Measurements from ENCODE around the gene KIAA1671.
"Not testable (repeated sequence)": the region's sequence is repeated elsewhere in the genome, so short reads cannot be mapped to it uniquely, and the experiment has no call there.

Gene KIAA1671

DNA sequence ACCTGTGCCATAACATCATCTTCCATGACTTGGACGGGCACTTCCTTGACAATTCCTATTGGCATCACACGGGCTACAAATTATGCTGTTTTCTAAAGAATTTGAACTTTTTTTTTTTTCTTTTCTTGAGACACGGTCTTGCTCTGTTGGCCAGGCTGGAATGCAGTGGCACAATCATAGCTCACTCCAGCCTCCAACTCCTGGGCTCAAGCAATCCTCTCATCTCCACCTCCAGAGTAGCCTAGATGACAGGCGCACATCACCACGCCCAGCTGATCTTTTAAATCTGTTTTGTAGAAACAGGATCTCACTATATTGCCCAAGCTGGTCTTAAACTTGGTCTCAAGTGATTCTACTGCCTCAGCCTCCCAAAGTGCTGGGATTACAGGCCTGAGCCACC, 243.8 kb downstream of the KIAA1671 start:
- DNase-seq (ENCODE audit: low read depth in 3 of 3, low spot score in 1 of 3) = no peak

- DNase-seq (ENCODE audit: low read depth in 3 of 3, low spot score in 1 of 3) = no peak
Observed at GRCh38 chr22:25197340-25197739, 244.8 kb downstream of the KIAA1671 start.

- no peak for DNase-seq (ENCODE audit: low read depth in 3 of 3, low spot score in 1 of 3)
Observed at GRCh38 chr22:25199731-25200520, 247.4 kb downstream of the KIAA1671 start, which contains the start of gene CRYBB3. TSS of gene CRYBB3 (plus strand) at chr22:25199858. CDS start at chr22:25201397, 1,539 bp downstream.

DNA sequence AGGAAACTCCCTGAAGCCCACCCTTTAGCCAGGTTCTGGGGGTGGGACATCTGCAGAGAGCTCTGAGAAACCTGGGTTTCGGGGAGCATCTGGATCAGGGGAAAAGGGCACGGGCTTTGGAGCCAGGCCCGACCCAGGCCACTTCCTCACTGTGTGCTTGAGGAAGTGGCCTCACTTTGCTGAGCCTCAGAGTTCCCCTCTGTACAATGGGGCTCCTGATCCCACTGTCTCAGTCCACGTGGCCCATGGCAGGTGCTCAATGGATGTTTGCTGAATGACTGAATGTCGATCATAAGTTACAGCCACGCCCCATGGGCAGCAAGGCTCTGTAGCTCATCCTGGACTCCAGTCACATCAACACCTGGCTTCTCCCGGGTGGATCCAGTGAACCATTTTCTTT, 248.5 kb downstream of the KIAA1671 start:
- no peak for DNase-seq (ENCODE audit: low read depth in 3 of 3, low spot score in 1 of 3)

GRCh38 chr22:25201557-25202273, 249.2 kb downstream of the KIAA1671 start:
- DNase-seq (ENCODE audit: low read depth in 3 of 3, low spot score in 1 of 3) = no peak

DNA sequence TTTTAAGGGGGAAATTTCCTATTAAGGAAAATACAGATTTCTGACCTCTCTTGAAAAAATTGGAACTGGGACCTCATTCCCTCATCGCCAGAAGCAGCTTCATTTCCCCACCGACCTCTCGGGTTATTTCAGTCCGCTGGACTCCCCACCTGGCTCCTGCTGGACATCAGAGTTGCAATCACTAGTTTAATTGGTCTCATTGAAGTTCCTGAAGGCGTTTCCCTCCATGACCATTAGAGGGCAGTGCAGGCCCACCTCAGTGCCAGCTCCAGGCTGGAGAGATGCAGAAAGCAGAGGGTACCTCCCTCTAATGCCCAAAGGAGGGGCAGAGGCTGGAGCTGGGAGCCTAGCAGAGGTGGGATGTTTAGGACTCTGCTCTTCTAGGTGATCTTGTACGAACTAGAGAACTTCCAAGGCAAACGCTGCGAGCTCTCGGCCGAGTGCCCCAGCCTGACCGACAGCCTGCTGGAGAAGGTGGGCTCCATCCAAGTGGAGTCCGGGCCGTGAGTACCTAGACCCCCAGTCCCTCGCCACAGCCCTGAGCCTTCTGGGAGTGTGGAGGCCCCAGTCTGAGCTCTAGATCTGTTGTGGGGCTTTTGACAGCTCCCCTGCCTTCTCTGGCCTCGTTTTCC, 249.9 kb downstream of the KIAA1671 start:
- peak in 1 of 3 donors; percentile 34 for DNase-seq (ENCODE audit: low read depth in 3 of 3, low spot score in 1 of 3)

DNA sequence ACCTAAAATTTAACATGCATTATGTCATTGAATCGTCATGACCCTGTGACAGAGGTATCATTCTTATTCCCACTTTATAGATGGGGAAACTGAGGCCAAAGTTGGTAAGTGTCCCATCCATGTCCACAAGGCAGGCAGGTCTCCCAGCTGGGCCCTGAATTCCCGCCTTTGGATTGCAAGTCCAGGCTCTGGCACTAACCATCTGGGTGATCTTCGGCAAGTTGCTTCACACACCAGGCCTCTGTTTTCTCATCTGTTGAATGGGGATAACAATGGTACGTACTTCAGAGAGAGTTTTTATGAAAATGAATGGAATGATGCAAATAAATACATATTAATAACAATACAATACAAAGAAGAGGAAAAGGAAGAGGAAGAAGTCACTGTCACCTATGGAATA, 250.6 kb downstream of the KIAA1671 start:
- DNase-seq (ENCODE audit: low read depth in 3 of 3, low spot score in 1 of 3) = no peak

- not testable (repeated sequence) for DNase-seq (ENCODE audit: low read depth in 3 of 3, low spot score in 1 of 3)
Observed at GRCh38 chr22:25204547-25204946, 252.0 kb downstream of the KIAA1671 start.

- DNase-seq (ENCODE audit: low read depth in 3 of 3, low spot score in 1 of 3) = no peak
Observed at GRCh38 chr22:25205847-25206246, 253.3 kb downstream of the KIAA1671 start.

- no peak for DNase-seq (ENCODE audit: low read depth in 3 of 3, low spot score in 1 of 3)
Observed at GRCh38 chr22:25206998-25207397, 254.5 kb downstream of the KIAA1671 start.

- DNase-seq (ENCODE audit: low read depth in 3 of 3, low spot score in 1 of 3) = no peak
Observed at GRCh38 chr22:25207553-25208157, 255.1 kb downstream of the KIAA1671 start.

GRCh38 chr22:25208328-25208727, 255.8 kb downstream of the KIAA1671 start:
- DNase-seq (ENCODE audit: low read depth in 3 of 3, low spot score in 1 of 3) = no peak

DNA sequence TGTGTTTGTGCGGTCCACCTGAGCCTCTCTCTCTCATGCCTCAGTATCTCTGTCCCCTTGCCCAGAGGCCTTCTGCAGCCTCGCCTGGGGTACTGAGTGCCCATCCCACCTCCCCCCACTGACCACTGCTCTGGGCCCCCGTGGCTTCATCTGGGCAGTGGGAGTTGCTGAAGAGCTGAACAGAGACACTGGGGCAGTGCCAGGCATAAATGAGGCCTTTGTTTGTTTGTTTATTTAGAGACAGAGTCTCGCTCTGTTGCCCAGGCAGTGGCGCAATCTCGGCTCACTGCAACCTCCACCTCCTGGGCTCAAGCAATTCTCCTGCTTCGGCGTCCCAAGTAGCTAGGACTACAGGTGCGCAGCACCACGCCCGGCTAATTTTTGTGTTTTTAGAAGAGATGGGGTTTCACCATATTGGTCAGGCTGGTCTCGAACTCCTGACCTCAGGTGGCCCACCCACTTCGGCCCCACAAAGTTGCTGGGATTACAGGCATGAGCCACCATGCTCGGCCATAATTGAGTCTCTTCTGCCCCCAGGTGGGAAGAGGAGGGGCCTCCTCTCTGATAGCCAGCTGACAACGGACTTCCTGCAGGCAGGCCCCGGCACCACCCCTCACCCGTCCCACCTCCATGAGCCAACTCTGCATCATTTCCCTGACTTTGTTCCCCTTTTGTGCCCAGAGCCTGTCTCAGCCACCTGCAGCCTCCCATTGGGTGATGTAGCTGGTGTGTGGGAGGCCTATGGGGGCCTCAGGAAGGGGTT, 256.4 kb downstream of the KIAA1671 start:
- no peak for DNase-seq (ENCODE audit: low read depth in 3 of 3, low spot score in 1 of 3)

GRCh38 chr22:25210793-25211192, 258.3 kb downstream of the KIAA1671 start:
- no peak for DNase-seq (ENCODE audit: low read depth in 3 of 3, low spot score in 1 of 3)

- no peak for DNase-seq (ENCODE audit: low read depth in 3 of 3, low spot score in 1 of 3)
Observed at GRCh38 chr22:25212337-25212736, 259.8 kb downstream of the KIAA1671 start.

DNA sequence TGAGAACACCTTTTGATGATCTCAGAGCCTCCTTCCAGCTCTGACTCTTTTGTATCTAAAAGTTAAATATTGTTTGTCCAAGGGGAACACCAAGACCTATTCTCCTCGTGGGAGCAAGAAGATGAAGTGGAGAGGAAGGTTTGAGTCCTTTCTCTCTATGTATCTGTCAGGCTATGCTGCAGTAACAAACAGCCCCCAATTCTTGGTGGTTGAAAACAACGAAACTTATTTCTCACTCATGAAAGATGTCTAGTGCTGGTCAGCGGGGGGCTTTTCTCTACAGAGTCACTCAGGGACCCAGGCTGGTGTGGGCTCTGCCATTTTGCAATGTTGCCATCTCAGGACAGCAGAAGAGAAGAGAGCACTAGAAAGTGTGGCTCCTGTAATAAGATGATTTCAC, 260.7 kb downstream of the KIAA1671 start:
- no peak for DNase-seq (ENCODE audit: low read depth in 3 of 3, low spot score in 1 of 3)

DNA sequence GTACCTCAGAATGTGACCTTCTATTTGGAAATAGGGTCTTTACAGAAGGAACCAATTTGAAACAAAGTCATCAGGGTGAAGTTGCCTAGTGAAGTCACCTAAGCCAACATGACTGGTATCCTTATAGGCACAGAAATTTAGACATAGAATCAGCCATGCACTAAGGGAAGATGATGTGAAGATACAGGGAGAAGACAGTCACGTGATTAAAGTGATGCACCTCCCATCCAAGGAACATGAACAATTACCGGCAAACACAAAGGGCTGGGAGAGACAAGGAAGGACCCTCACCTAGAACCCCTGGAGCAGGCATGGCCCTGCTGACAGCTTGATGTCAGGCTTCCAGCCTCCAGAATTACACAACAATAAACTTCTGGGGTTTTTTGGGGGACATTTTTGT, 263.7 kb downstream of the KIAA1671 start:
- DNase-seq (ENCODE audit: low read depth in 3 of 3, low spot score in 1 of 3) = no peak

DNA sequence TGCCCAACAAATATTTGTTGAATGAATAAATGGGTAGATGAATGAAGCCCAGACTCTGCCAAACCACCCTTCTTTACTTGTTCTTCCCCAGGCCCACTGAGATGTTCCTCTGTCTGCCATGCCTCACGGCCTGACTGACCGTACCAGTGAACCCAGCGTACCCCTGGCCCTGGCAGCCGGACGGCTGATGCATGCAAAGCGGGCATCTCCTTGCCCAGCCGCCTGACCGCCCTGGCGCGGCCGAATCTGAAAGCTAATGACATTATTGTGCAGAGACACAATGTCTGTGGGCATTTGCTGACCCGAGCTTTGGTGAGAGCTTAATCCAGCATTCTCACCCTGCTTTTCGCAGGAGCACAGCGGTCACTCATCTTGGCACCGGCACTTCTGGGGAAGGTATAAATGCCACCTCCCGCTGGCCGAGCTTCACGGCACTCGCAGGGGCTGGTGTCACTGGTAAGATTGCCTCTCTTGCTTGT, 266.7 kb downstream of the KIAA1671 start, which contains the start of gene CRYBB2:
Gene CRYBB2, plus strand, starts transcription at position 429 of the 479 bp plus-strand sequence. CDS start 1,791 bp downstream, outside the sequence.
- no peak for DNase-seq (ENCODE audit: low read depth in 3 of 3, low spot score in 1 of 3)

DNA sequence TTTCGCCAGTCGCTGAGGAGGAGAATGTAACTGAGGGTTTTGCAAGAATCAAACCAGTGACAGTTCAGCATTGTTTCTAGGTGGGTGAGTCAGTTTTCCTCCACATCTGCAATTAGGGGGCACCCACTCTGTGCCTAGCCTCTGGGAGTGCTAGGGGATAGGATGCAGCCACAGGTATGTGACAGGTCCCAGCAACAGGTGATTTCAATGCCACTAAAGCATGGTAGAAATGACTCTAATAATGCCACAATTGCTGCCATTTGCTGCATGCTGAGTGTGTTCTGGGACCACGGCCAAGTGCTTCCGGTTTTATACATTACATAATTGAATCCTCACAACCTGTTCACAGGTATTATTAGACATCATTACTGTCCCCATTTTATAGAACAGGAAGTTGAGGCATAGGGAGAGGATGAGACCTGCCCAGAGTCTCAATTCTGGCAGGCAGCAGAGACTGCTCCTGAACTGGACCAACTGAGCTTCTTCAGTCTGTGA, 267.5 kb downstream of the KIAA1671 start:
- DNase-seq (ENCODE audit: low read depth in 3 of 3, low spot score in 1 of 3) = no peak

DNA sequence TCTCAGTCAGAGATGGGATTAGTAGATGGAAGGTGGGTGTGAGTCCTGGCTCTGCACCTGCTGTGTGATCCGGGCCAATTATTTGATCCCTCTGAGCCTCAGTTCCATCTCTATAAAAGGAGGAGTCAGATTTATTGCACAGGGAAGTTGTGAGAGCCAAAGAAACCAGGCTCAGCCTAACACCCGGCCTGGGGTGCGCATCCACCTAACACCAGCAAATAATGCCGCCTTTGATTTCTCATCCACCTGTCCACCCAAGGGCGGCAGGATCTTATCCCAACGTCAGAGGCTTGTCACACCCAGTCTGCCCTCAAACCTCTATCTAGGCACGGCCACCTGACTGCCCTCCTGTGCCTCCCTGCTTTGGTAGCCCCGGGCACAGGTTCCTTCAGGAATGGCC, 269.3 kb downstream of the KIAA1671 start:
- DNase-seq (ENCODE audit: low read depth in 3 of 3, low spot score in 1 of 3) = no peak
